Measurements from ENCODE around the gene UBAC2. TPM values are rescaled to one million over a fixed set of nuclear protein-coding genes. Genes with fewer than 3 reads are reported as not detected.

The UBAC2 gene
- total RNA-seq, 1 experiment from 2014 or later, result 80.3 TPM

DNA sequence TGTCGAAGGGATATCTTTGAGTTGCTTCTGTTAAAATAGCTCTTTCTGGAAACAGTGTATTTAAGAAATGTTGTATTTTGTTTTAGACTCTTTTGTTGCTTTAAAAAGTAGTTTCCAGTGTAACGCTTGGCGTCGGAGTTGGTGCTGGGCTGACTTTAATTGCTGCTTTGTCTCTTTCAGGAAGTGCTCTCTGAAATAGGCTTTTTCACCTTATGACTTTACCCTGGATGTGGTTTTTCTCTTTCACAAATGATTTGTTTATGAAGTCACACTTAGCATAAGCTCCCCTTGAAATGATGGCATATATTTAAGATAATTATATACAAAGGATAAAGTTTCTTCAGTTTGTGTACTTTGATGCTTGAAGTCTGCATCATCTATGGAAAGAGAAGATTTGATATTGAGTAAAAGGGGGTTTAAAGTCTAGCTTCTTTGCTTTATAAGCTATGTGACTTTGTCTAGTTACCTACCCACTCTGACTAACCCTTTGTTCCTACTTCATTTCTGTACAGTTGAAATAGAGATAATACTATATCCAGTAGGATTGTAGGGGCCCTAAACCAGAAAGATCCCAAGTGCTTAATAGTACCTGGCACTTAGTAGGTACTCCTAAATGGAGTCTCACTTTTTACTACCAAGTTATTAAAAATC lies 57.7 kb downstream of the UBAC2 start, which contains the start of gene GPR18:
Gene GPR18 (minus strand): TSS at position 170 of the 651 bp plus-strand sequence. CDS start 2,507 bp downstream, outside the sequence.
- ChIA-PET POLR2A (ENCODE audit: unreplicated experiment) (no interaction called here), CTCF (no interaction called here)
- Histone ChIP-seq H3K9me3 (ENCODE audit: insufficient read depth, low read depth) (no peaks in the 10 kb centered on the region), H2AFZ (no peak within 1 kb of the TSS), H4K20me1 (ENCODE audit: insufficient read depth) (peaks cover 23% of the 10 kb centered on the region; the same call in 1 of the 2 replicates), H3K4me1 (replicated peaks; ENCODE audit: insufficient read depth) (no peaks in the 10 kb centered on the region), H3K27me3 (ENCODE audit: insufficient read depth, low read depth) (no peaks in the 10 kb centered on the region), H3K4me3 (no peak within 1 kb of the TSS), H3F3A (ENCODE audit: insufficient read depth, low read depth) (peaks cover 8% of the 10 kb centered on the region), H3K4me2 (no peak within 1 kb of the TSS), H3K27ac (no peak within 1 kb of the TSS), H3K79me2 (ENCODE audit: low read depth) (0 out of 2 replicates have a peak, but pooled peaks cover 9% of the 10 kb centered on the region), H3K9me2 (ENCODE audit: insufficient read depth) (no peaks in the 10 kb centered on the region), H3K36me3 (ENCODE audit: low read depth) (peaks cover 22% of the 10 kb centered on the region; the same call in 1 of the 2 replicates)
- intact Hi-C loops (cut with micrococcal nuclease; ENCODE audit: unreplicated experiment), result no loop called here
- DNase-seq, result no peak
- BruUV-seq (replicated peaks), result no TSS peak
- no peak for TF ChIP-seq EZH2 (IDR thresholded peaks at IDR 0.05; ENCODE audit: low read depth)
- TF ChIP-seq, protein P1, sequence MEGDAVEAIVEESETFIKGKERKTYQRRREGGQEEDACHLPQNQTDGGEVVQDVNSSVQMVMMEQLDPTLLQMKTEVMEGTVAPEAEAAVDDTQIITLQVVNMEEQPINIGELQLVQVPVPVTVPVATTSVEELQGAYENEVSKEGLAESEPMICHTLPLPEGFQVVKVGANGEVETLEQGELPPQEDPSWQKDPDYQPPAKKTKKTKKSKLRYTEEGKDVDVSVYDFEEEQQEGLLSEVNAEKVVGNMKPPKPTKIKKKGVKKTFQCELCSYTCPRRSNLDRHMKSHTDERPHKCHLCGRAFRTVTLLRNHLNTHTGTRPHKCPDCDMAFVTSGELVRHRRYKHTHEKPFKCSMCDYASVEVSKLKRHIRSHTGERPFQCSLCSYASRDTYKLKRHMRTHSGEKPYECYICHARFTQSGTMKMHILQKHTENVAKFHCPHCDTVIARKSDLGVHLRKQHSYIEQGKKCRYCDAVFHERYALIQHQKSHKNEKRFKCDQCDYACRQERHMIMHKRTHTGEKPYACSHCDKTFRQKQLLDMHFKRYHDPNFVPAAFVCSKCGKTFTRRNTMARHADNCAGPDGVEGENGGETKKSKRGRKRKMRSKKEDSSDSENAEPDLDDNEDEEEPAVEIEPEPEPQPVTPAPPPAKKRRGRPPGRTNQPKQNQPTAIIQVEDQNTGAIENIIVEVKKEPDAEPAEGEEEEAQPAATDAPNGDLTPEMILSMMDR (conservative IDR thresholded peaks at IDR 0.05), result no peak

DNA sequence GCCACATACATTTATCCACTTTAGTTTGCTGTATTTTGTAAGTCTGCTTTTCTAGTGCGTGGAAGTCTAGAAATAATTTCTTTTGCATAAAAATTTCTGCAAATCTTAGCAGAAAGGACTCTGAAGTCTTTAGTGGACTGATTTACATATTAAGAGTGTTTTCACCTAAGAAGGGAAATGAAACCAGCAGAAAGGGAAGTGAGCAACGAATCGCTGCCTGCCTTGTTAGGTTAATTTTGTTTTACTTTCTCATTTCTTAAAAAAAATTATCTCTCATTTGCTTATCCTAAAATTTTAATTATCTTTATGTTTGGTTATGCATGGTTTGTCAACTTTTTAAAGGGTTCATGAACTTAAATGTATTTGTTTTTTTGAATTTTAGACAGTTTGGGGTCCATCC lies 58.3 kb downstream of the UBAC2 start:
- Histone ChIP-seq H3K4me3 (no peak overlapping the region), H3K27ac (no peak overlapping the region), H2AFZ (no peak overlapping the region), H3K4me1 (replicated peaks; ENCODE audit: insufficient read depth) (no peaks in the 10 kb centered on the region), H3K36me3 (ENCODE audit: low read depth) (peaks cover 26% of the 10 kb centered on the region; the same call in 1 of the 2 replicates), H4K20me1 (ENCODE audit: insufficient read depth) (peaks cover 19% of the 10 kb centered on the region; the same call in 1 of the 2 replicates), H3K9me2 (ENCODE audit: insufficient read depth) (no peaks in the 10 kb centered on the region), H3K79me2 (ENCODE audit: low read depth) (0 out of 2 replicates have a peak, but pooled peaks cover 9% of the 10 kb centered on the region), H3K4me2 (no peak overlapping the region), H3F3A (ENCODE audit: insufficient read depth, low read depth) (peaks cover 14% of the 10 kb centered on the region), H3K27me3 (ENCODE audit: insufficient read depth, low read depth) (no peaks in the 10 kb centered on the region), H3K9me3 (ENCODE audit: insufficient read depth, low read depth) (no peaks in the 10 kb centered on the region)
- ChIA-PET POLR2A (ENCODE audit: unreplicated experiment) (no interaction called here), CTCF (no interaction called here)
- intact Hi-C loops (cut with micrococcal nuclease; ENCODE audit: unreplicated experiment), result no loop called here
- BruUV-seq (replicated peaks), result no TSS peak
- DNase-seq, result no peak
- TF ChIP-seq EZH2 (IDR thresholded peaks at IDR 0.05; ENCODE audit: low read depth), result no peak
- TF ChIP-seq, protein P1 (conservative IDR thresholded peaks at IDR 0.05), result no peak

DNA sequence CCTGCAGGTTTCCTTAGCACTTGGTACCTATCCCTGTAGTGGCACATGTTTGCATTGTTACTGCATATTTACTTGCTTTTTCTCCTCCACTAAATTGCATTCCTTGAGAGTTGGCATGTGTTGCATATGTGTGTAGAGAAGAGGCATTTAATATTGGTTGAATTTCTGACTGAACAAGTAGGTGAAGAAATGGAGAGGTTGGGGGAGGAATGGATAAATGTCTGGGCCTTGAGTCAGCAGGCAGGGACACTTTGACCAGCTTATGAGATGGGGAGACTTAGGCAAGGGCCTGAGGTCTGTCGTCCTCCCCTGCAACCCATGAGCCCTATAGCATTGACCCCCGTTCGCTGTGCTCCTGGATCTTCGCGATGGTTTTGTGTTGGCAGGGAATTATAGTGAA lies 59.6 kb downstream of the UBAC2 start:
- H4K20me1 ChIP-seq (ENCODE audit: insufficient read depth), result peaks cover 19% of the 10 kb centered on the region; the same call in 1 of the 2 replicates
- ChIA-PET POLR2A (ENCODE audit: unreplicated experiment) (no interaction called here), CTCF (no interaction called here)
- BruUV-seq (replicated peaks), result no TSS peak
- TF ChIP-seq, protein P1 (conservative IDR thresholded peaks at IDR 0.05), result no peak
- no peak for TF ChIP-seq EZH2 (IDR thresholded peaks at IDR 0.05; ENCODE audit: low read depth)
- no peak for DNase-seq
- H3K4me1 ChIP-seq (replicated peaks; ENCODE audit: insufficient read depth), result no peaks in the 10 kb centered on the region
- intact Hi-C loops (cut with micrococcal nuclease; ENCODE audit: unreplicated experiment), result loop anchor here (10.0 kb wide), 2 partner anchors 175 to 215 kb away; no protein-coding TSS in a partner anchor
- H3K4me3 ChIP-seq, result no peak overlapping the region
- no peak overlapping the region for H3K4me2 ChIP-seq
- 0 out of 2 replicates have a peak, but pooled peaks cover 9% of the 10 kb centered on the region for H3K79me2 ChIP-seq (ENCODE audit: low read depth)
- no peak overlapping the region for H2AFZ ChIP-seq
- H3F3A ChIP-seq (ENCODE audit: insufficient read depth, low read depth), result peaks cover 27% of the 10 kb centered on the region
- no peaks in the 10 kb centered on the region for H3K27me3 ChIP-seq (ENCODE audit: insufficient read depth, low read depth)
- no peak overlapping the region for H3K27ac ChIP-seq
- no peaks in the 10 kb centered on the region for H3K9me2 ChIP-seq (ENCODE audit: insufficient read depth)
- H3K9me3 ChIP-seq (ENCODE audit: insufficient read depth, low read depth), result no peaks in the 10 kb centered on the region
- H3K36me3 ChIP-seq (ENCODE audit: low read depth), result peaks cover 17% of the 10 kb centered on the region; the same call in 1 of the 2 replicates

All from PC-9 (cell line).